ENCODE results near the gene ROR1.

DNA sequence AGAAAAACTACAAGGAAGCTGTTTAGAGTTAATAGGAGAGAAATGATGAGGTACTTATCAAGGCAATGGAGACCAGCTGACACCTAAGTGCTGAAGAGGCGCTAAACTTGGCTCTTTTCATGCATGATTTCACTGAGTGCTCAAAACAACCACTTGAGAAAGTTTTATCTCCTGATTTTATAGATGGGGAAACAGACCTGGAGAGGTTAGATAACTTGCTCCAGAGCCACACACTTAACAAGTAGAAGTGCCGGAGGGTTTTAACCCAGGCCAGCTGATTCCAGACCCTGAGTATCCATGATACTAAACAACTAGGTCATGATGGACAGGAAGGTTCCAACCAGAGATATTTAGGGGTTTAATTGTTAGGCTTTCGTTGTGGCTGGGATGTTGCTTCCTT, 455.5 kb downstream of the ROR1 start:
- TF ChIP-seq, protein P1, sequence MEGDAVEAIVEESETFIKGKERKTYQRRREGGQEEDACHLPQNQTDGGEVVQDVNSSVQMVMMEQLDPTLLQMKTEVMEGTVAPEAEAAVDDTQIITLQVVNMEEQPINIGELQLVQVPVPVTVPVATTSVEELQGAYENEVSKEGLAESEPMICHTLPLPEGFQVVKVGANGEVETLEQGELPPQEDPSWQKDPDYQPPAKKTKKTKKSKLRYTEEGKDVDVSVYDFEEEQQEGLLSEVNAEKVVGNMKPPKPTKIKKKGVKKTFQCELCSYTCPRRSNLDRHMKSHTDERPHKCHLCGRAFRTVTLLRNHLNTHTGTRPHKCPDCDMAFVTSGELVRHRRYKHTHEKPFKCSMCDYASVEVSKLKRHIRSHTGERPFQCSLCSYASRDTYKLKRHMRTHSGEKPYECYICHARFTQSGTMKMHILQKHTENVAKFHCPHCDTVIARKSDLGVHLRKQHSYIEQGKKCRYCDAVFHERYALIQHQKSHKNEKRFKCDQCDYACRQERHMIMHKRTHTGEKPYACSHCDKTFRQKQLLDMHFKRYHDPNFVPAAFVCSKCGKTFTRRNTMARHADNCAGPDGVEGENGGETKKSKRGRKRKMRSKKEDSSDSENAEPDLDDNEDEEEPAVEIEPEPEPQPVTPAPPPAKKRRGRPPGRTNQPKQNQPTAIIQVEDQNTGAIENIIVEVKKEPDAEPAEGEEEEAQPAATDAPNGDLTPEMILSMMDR (IDR thresholded peaks at IDR 0.05): no peak
- no peak for TF ChIP-seq EZH2phosphoT487 (IDR thresholded peaks at IDR 0.05)
- TF ChIP-seq EZH2 (IDR thresholded peaks at IDR 0.05): no peak

Measured in neural progenitor cell (in vitro differentiated cells).